ENCODE results near the gene TJP2. TPM values are rescaled to one million over a fixed set of nuclear protein-coding genes. Genes with fewer than 3 reads are reported as not detected.

The TJP2 gene
- total RNA-seq, 4 donors from 2014 or later, result 39.3 to 147 (median 104) TPM

DNA sequence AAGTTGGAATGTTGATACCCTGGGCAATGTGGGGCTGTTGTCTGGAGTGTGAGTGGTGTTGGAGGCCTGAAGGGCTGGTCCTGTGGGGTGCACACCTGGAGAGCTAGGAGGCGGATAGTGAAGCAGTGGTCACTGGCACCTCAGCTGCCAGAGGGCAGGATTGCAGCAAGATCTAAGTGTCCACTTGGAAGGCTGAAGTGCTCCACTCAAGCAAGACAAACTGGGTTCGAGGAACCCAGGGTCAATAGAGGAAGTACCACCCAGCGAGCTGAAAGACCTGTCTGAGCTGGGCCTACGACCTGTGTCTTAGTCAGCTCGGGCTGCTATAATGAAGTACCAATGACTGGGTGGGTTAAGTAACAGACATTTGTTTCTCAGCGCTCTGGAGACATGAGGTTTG, 39.7 kb upstream of the TJP2 start:
- TF ChIP-seq, protein P1, sequence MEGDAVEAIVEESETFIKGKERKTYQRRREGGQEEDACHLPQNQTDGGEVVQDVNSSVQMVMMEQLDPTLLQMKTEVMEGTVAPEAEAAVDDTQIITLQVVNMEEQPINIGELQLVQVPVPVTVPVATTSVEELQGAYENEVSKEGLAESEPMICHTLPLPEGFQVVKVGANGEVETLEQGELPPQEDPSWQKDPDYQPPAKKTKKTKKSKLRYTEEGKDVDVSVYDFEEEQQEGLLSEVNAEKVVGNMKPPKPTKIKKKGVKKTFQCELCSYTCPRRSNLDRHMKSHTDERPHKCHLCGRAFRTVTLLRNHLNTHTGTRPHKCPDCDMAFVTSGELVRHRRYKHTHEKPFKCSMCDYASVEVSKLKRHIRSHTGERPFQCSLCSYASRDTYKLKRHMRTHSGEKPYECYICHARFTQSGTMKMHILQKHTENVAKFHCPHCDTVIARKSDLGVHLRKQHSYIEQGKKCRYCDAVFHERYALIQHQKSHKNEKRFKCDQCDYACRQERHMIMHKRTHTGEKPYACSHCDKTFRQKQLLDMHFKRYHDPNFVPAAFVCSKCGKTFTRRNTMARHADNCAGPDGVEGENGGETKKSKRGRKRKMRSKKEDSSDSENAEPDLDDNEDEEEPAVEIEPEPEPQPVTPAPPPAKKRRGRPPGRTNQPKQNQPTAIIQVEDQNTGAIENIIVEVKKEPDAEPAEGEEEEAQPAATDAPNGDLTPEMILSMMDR (IDR thresholded peaks at IDR 0.05), result no peak
- Histone ChIP-seq H3K27me3 (no peaks in the 10 kb centered on the region), H3K4me3 (no peak overlapping the region), H3K27ac (no peak overlapping the region), H3K9me3 (no peaks in the 10 kb centered on the region), H3K36me3 (no peaks in the 10 kb centered on the region), H3K4me1 (peaks cover 0 to 40% (median 22%) of the 10 kb centered on the region in 3 donors)
- ATAC-seq, result no peak
- 89 to 100% methylated on average over 3 to 6 of the region's 6 CpGs for WGBS, 2 donors (ENCODE audit: low coverage in 1 of 2)

DNA sequence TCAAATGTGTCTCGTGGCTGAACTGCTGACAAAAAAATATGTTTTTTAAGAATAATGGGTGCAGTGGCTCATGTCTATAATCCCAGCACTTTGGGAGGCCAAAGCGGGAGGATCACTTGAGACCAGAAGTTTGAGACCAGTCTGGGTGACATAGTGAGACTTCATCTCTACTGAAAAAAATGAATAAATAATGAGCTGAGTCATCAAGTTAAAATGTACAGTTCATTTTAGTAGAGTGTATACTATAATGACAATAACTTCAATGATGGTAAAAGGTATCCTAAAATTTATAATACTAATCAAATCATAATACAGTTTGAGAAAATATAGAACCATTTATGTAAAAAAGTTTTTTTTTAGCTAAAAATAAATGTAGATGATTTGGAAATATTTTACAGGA, 37.9 kb upstream of the TJP2 start:
- ATAC-seq, result no peak
- Histone ChIP-seq H3K4me3 (no peak overlapping the region), H3K27ac (no peak overlapping the region), H3K9me3 (no peaks in the 10 kb centered on the region), H3K27me3 (no peaks in the 10 kb centered on the region), H3K4me1 (peaks cover 0 to 22% (median 13%) of the 10 kb centered on the region in 3 donors), H3K36me3 (no peaks in the 10 kb centered on the region)
- no peak for TF ChIP-seq EP300 (IDR thresholded peaks at IDR 0.05)
- TF ChIP-seq, protein P1 (IDR thresholded peaks at IDR 0.05), result no peak
- TF ChIP-seq POLR2AphosphoS5 (IDR thresholded peaks at IDR 0.05), result no peak
- no peak for TF ChIP-seq POLR2A (IDR thresholded peaks at IDR 0.05)
- WGBS, 2 donors (ENCODE audit: low coverage in 1 of 2), result 93 to 100% methylated on average over 1 to 2 of the region's 2 CpGs

DNA sequence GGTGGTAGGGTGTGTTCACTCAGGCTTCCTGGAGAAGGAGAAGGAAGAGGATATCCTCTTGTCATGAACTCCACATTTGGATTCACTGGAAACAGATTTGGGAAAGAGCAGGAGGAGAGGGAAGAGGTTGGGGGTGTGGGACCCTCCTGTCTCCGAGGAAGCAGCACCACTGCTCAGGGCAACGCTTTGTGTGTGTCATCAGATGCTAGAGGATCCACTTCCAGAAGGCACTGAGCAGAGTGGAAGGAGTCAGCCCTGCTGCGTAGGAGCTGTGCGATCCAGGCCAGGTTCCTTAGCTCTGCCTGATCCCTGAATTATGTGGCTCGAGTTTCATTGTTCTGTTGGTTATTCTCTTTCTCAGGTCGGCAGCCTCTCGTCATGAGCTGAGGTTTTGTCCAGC, 37.3 kb upstream of the TJP2 start:
- no peak for ATAC-seq

DNA sequence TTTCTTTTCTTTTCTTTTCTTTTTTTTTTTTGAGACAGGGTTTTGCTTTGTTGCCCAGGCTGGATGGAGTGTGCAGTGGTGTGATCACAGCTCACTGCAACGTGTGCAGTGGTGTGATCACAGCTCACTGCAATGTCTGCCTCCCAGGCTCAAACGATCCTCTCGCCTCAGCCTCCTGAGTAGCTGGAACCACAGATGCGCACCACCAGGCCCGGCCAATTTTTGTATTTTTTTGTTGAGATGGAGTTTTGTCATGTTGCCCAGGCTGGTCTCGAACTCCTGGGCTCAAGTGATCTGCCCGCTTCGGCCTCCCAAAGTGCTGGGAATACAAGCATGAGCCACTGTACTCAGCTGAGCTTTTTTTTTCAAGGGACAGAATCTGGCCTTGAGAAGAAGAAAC, 36.8 kb upstream of the TJP2 start:
- Histone ChIP-seq H3K27ac (no peak overlapping the region), H3K4me3 (no peak overlapping the region), H3K27me3 (no peaks in the 10 kb centered on the region), H3K9me3 (no peaks in the 10 kb centered on the region), H3K4me1 (peaks cover under 1 to 16% (median 2%) of the 10 kb centered on the region in 3 donors), H3K36me3 (no peaks in the 10 kb centered on the region)
- no peak for ATAC-seq
- WGBS, 2 donors (ENCODE audit: low coverage in 1 of 2), result 98 to 100% methylated on average over 3 to 6 of the region's 8 CpGs
- TF ChIP-seq POLR2AphosphoS5 (IDR thresholded peaks at IDR 0.05) (no peak), POLR2A (IDR thresholded peaks at IDR 0.05) (no peak), EP300 (IDR thresholded peaks at IDR 0.05) (no peak)
- TF ChIP-seq, protein P1 (IDR thresholded peaks at IDR 0.05), result no peak

More for the DNA sequence above, 37.3 kb upstream of the TJP2 start:
- H3K9me3 ChIP-seq, result no peaks in the 10 kb centered on the region
- WGBS, 2 donors (ENCODE audit: low coverage in 1 of 2), result 62 to 74% methylated on average over 4 to 6 of the region's 7 CpGs
- TF ChIP-seq POLR2AphosphoS5 (IDR thresholded peaks at IDR 0.05) (no peak), POLR2A (IDR thresholded peaks at IDR 0.05) (no peak), EP300 (IDR thresholded peaks at IDR 0.05) (no peak)
- TF ChIP-seq, protein P1 (IDR thresholded peaks at IDR 0.05), result no peak
- no peaks in the 10 kb centered on the region for H3K27me3 ChIP-seq
- H3K4me3 ChIP-seq, result no peak overlapping the region
- no peak overlapping the region for H3K27ac ChIP-seq
- H3K4me1 ChIP-seq, result peaks cover 0 to 16% (median 7%) of the 10 kb centered on the region in 3 donors
- H3K36me3 ChIP-seq, result no peaks in the 10 kb centered on the region

DNA sequence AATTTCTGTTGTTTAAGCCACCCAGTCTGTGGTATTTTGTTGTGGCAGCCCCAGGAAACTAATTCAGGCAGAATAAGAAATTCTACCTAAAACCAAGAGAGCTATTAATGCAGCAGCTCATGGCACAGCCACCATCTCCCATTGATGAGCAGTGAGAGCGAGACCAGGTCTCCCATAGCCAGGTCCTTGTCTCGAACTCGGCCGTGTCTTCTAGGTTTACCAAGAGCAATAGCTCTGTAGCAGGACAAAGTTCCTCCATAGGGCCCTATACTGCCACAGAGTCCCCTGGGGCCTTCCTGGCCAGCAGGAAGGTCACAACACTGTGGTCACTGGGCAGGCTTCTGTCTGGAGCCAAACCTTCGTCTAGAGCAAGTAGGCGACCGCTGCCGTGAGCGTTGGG, 34.5 kb upstream of the TJP2 start:
- Histone ChIP-seq H3K4me3 (no peak overlapping the region), H3K27ac (no peak overlapping the region), H3K36me3 (no peaks in the 10 kb centered on the region), H3K9me3 (no peaks in the 10 kb centered on the region), H3K4me1 (peaks cover 0 to 18% (median 2%) of the 10 kb centered on the region in 3 donors), H3K27me3 (no peaks in the 10 kb centered on the region)
- no peak for ATAC-seq
- WGBS, 2 donors (ENCODE audit: low coverage in 1 of 2), result 96% methylated on average over 4 to 9 of the region's 9 CpGs
- TF ChIP-seq POLR2A (IDR thresholded peaks at IDR 0.05) (no peak), EP300 (IDR thresholded peaks at IDR 0.05) (no peak), POLR2AphosphoS5 (IDR thresholded peaks at IDR 0.05) (no peak)
- TF ChIP-seq, protein P1 (IDR thresholded peaks at IDR 0.05), result no peak
